ENCODE results near the gene AMFR.
"Not testable (repeated sequence)": the region's sequence is repeated elsewhere in the genome, so short reads cannot be mapped to it uniquely, and the experiment has no call there.

Gene AMFR

DNA sequence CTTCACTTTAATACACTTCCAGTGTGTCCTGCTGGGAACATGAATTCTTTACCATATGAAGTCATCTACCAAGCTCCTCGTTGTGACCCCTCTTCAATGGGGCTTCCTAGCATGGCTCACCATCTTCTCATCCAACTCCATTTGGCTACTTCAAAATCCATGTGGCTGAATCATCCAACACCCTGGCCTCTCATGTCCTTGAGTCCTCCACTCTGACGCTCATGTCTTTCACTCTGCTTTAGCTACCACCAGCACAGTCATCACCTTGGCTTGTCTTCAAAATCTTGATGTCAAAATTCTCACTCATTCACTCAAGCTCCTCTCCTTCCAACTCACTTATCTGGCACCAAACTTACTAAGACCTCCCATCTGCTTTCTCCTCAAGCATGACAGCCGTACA is 35.8 kb downstream of the AMFR start:
- Histone ChIP-seq H3K9me3 (ENCODE audit: control insufficient read depth, insufficient read depth, low read depth, low read length) (peaks cover 4% of the 10 kb centered on the region; the same call in 1 of the 2 replicates), H3K36me3 (ENCODE audit: control insufficient read depth, insufficient read depth, low read length) (peaks cover 35% of the 10 kb centered on the region), H3K27me3 (ENCODE audit: control insufficient read depth, insufficient read depth, low read length) (no peaks in the 10 kb centered on the region), H3K9ac (ENCODE audit: low read length) (no peak overlapping the region), H3K27ac (ENCODE audit: low read depth, low read length) (no peak overlapping the region), H3K4me1 (ENCODE audit: control insufficient read depth, insufficient read depth, low read length) (no peaks in the 10 kb centered on the region), H3K4me3 (ENCODE audit: low read depth, low read length) (no peak overlapping the region)

DNA sequence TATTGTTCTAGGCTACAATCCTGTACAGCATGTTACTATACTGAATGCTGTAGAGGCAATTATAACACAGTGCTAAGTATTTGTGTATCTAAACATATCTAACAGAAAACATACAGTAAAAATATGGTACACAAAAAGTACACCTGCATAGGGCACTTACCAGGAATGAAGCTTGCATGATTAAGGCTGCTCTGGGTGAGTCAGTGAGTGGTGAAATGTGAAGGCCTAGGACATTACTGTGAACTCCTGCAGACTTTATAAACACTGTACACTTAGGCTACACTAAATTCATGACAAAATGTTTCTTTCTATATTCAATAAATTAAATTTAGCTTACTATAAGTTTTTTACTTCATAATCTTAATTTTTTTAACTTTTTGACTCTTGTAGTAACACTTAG is 37.1 kb downstream of the AMFR start:
- no peak overlapping the region for H3K9ac ChIP-seq (ENCODE audit: low read length)
- no peak overlapping the region for H3K27ac ChIP-seq (ENCODE audit: low read depth, low read length)
- H3K9me3 ChIP-seq (ENCODE audit: control insufficient read depth, insufficient read depth, low read depth, low read length): peaks cover 4% of the 10 kb centered on the region; the same call in 1 of the 2 replicates
- H3K4me3 ChIP-seq (ENCODE audit: low read depth, low read length): no peak overlapping the region
- H3K4me1 ChIP-seq (ENCODE audit: control insufficient read depth, insufficient read depth, low read length): no peaks in the 10 kb centered on the region
- no peaks in the 10 kb centered on the region for H3K27me3 ChIP-seq (ENCODE audit: control insufficient read depth, insufficient read depth, low read length)
- H3K36me3 ChIP-seq (ENCODE audit: control insufficient read depth, insufficient read depth, low read length): peaks cover 48% of the 10 kb centered on the region

DNA sequence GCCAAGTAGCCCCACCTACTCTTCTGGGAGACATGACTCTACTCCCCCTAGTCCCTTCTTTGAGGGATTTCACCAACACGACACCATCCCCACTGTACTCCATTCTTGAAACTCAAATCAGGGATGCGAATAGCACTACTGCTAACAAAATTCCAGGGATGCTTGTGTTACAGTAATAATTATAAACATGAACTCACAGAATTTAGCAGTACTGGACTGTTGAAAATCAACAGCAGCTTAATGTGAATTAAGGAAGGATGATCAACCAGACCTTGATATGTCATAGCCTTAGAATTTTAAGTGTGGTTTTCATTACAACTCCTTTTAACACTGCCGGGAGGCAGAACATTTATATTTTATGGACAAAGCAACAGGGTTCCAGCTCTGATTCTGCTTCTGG is 37.9 kb downstream of the AMFR start:
- Histone ChIP-seq H3K36me3 (ENCODE audit: control insufficient read depth, insufficient read depth, low read length) (peaks cover 55% of the 10 kb centered on the region), H3K27ac (ENCODE audit: low read depth, low read length) (no peak overlapping the region), H3K9me3 (ENCODE audit: control insufficient read depth, insufficient read depth, low read depth, low read length) (peaks cover 4% of the 10 kb centered on the region; the same call in 1 of the 2 replicates), H3K9ac (ENCODE audit: low read length) (no peak overlapping the region), H3K27me3 (ENCODE audit: control insufficient read depth, insufficient read depth, low read length) (no peaks in the 10 kb centered on the region), H3K4me1 (ENCODE audit: control insufficient read depth, insufficient read depth, low read length) (no peaks in the 10 kb centered on the region), H3K4me3 (ENCODE audit: low read depth, low read length) (no peak overlapping the region)

GRCh38 chr16:56384074-56384721 is 41.1 kb downstream of the AMFR start:
- H3K27me3 ChIP-seq (ENCODE audit: control insufficient read depth, insufficient read depth, low read length): no peaks in the 10 kb centered on the region
- peaks cover 29% of the 10 kb centered on the region for H3K9me3 ChIP-seq (ENCODE audit: control insufficient read depth, insufficient read depth, low read depth, low read length)
- no peak overlapping the region for H3K4me3 ChIP-seq (ENCODE audit: low read depth, low read length)
- H3K4me1 ChIP-seq (ENCODE audit: control insufficient read depth, insufficient read depth, low read length): no peaks in the 10 kb centered on the region
- no peak overlapping the region for H3K27ac ChIP-seq (ENCODE audit: low read depth, low read length)
- no peak overlapping the region for H3K9ac ChIP-seq (ENCODE audit: low read length)
- H3K36me3 ChIP-seq (ENCODE audit: control insufficient read depth, insufficient read depth, low read length): peaks cover 73% of the 10 kb centered on the region

DNA sequence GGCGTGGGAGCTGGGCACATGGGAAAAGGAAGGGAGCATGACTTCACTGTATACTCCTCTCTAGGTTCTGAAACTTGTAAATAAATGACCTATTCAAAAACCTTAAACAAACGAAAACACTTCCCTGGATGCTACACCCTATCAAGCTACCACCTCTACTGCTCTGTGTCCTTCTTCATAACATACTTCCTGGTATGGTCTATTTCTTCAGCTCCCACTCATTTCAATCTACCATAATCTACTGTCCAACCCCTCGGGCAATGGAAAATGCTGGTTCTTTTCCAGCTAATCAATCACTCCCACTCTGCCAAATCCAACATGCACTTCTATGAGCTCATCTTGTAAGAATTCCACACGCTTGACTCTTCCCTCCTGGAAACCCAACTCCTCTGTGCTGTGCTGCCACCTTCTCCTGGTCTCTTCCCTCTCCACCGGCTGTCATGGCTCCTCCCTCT is 42.4 kb downstream of the AMFR start:
- Histone ChIP-seq H3K36me3 (ENCODE audit: control insufficient read depth, insufficient read depth, low read length) (peaks cover 72% of the 10 kb centered on the region), H3K27me3 (ENCODE audit: control insufficient read depth, insufficient read depth, low read length) (no peaks in the 10 kb centered on the region), H3K4me3 (ENCODE audit: low read depth, low read length) (no peak overlapping the region), H3K4me1 (ENCODE audit: control insufficient read depth, insufficient read depth, low read length) (no peaks in the 10 kb centered on the region), H3K9ac (ENCODE audit: low read length) (no peak overlapping the region), H3K27ac (ENCODE audit: low read depth, low read length) (no peak overlapping the region), H3K9me3 (ENCODE audit: control insufficient read depth, insufficient read depth, low read depth, low read length) (peaks cover 39% of the 10 kb centered on the region)

- Histone ChIP-seq H3K9ac (ENCODE audit: low read length) (no peak overlapping the region), H3K27me3 (ENCODE audit: control insufficient read depth, insufficient read depth, low read length) (no peaks in the 10 kb centered on the region), H3K36me3 (ENCODE audit: control insufficient read depth, insufficient read depth, low read length) (peaks cover 68% of the 10 kb centered on the region), H3K27ac (ENCODE audit: low read depth, low read length) (no peak overlapping the region), H3K4me3 (ENCODE audit: low read depth, low read length) (no peak overlapping the region), H3K4me1 (ENCODE audit: control insufficient read depth, insufficient read depth, low read length) (no peaks in the 10 kb centered on the region), H3K9me3 (ENCODE audit: control insufficient read depth, insufficient read depth, low read depth, low read length) (peaks cover 40% of the 10 kb centered on the region)
These were observed 42.9 kb downstream of the AMFR start for GRCh38 chr16:56382459-56382858.

DNA sequence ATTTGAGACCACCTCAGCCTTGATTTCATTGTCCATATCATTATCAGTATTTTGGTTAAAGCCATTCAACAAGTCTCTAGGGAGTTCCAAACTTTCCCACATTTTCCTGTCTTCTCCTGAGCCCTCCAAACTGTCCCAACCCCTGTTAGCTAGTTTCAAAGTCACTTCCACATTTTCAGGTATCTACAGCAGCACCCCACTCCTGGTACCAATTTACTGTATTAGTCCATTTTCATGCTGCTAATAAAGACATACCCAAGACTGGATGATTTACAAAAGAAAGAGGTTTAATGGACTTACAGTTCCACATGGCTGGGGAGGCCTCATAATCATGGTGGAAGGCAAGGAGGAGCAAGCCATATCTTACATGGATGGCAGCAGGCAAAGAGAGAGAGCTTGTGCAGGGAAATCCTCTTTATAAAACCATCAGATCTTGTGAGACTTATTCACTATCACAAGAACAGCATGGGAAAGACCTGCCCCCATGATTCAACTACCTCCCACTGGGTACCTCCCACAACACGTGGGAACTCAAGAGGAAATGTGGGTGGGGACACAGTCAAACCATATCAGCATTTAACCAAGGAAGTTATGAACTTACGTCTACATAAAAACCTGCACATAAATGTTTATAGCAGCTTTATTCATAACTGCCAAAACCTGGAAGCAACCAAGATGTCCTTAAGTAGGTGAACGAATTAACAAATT is 44.4 kb downstream of the AMFR start:
- not testable (repeated sequence) for H3K27ac ChIP-seq (ENCODE audit: low read depth, low read length); H3K9ac ChIP-seq (ENCODE audit: low read length); H3K27me3 ChIP-seq (ENCODE audit: control insufficient read depth, insufficient read depth, low read length); H3K4me1 ChIP-seq (ENCODE audit: control insufficient read depth, insufficient read depth, low read length); H3K4me3 ChIP-seq (ENCODE audit: low read depth, low read length)
- Histone ChIP-seq H3K9me3 (ENCODE audit: control insufficient read depth, insufficient read depth, low read depth, low read length) (peaks cover 40% of the 10 kb centered on the region), H3K36me3 (ENCODE audit: control insufficient read depth, insufficient read depth, low read length) (peaks cover 60% of the 10 kb centered on the region)

- not testable (repeated sequence) for H3K27me3 ChIP-seq (ENCODE audit: control insufficient read depth, insufficient read depth, low read length); H3K4me3 ChIP-seq (ENCODE audit: low read depth, low read length); H3K4me1 ChIP-seq (ENCODE audit: control insufficient read depth, insufficient read depth, low read length); H3K27ac ChIP-seq (ENCODE audit: low read depth, low read length); H3K9ac ChIP-seq (ENCODE audit: low read length)
- Histone ChIP-seq H3K9me3 (ENCODE audit: control insufficient read depth, insufficient read depth, low read depth, low read length) (peaks cover 40% of the 10 kb centered on the region), H3K36me3 (ENCODE audit: control insufficient read depth, insufficient read depth, low read length) (peaks cover 48% of the 10 kb centered on the region)
These were observed 46.3 kb downstream of the AMFR start for GRCh38 chr16:56379044-56379443.

- not testable (repeated sequence) for H3K27me3 ChIP-seq (ENCODE audit: control insufficient read depth, insufficient read depth, low read length); H3K27ac ChIP-seq (ENCODE audit: low read depth, low read length)
These were observed 49.6 kb downstream of the AMFR start for GRCh38 chr16:56375792-56376191.

GRCh38 chr16:56373003-56373402 is 52.3 kb downstream of the AMFR start:
- peaks cover 10% of the 10 kb centered on the region for H3K36me3 ChIP-seq (ENCODE audit: control insufficient read depth, insufficient read depth, low read length)
- no peak overlapping the region for H3K9ac ChIP-seq (ENCODE audit: low read length)
- H3K27ac ChIP-seq (ENCODE audit: low read depth, low read length): no peak overlapping the region
- H3K4me3 ChIP-seq (ENCODE audit: low read depth, low read length): no peak overlapping the region
- H3K4me1 ChIP-seq (ENCODE audit: control insufficient read depth, insufficient read depth, low read length): peaks cover 3% of the 10 kb centered on the region; the same call in 1 of the 2 replicates
- no peaks in the 10 kb centered on the region for H3K27me3 ChIP-seq (ENCODE audit: control insufficient read depth, insufficient read depth, low read length)
- H3K9me3 ChIP-seq (ENCODE audit: control insufficient read depth, insufficient read depth, low read depth, low read length): peaks cover 1% of the 10 kb centered on the region; the same call in 1 of the 2 replicates

More at GRCh38 chr16:56375792-56376191, 49.6 kb downstream of the AMFR start:
- not testable (repeated sequence) for H3K4me1 ChIP-seq (ENCODE audit: control insufficient read depth, insufficient read depth, low read length); H3K4me3 ChIP-seq (ENCODE audit: low read depth, low read length); H3K9ac ChIP-seq (ENCODE audit: low read length)
- peaks cover 25% of the 10 kb centered on the region for H3K9me3 ChIP-seq (ENCODE audit: control insufficient read depth, insufficient read depth, low read depth, low read length)
- peaks cover 20% of the 10 kb centered on the region for H3K36me3 ChIP-seq (ENCODE audit: control insufficient read depth, insufficient read depth, low read length)

GRCh38 chr16:56372013-56372634 is 53.2 kb downstream of the AMFR start:
- no peak overlapping the region for H3K27ac ChIP-seq (ENCODE audit: low read depth, low read length)
- no peaks in the 10 kb centered on the region for H3K27me3 ChIP-seq (ENCODE audit: control insufficient read depth, insufficient read depth, low read length)
- peaks cover 19% of the 10 kb centered on the region for H3K36me3 ChIP-seq (ENCODE audit: control insufficient read depth, insufficient read depth, low read length)
- no peak overlapping the region for H3K9ac ChIP-seq (ENCODE audit: low read length)
- no peaks in the 10 kb centered on the region for H3K9me3 ChIP-seq (ENCODE audit: control insufficient read depth, insufficient read depth, low read depth, low read length)
- H3K4me1 ChIP-seq (ENCODE audit: control insufficient read depth, insufficient read depth, low read length): peaks cover 3% of the 10 kb centered on the region; the same call in 1 of the 2 replicates
- H3K4me3 ChIP-seq (ENCODE audit: low read depth, low read length): no peak overlapping the region
